HG03432 (cell line): ENCODE measurements around the gene NOSTRIN.
"Not testable (repeated sequence)": the region's sequence is repeated elsewhere in the genome, so short reads cannot be mapped to it uniquely, and the experiment has no call there.

ENCODE experiments used
- ATAC-seq: cut with Tn5 transposase; IDR thresholded peaks from one replicate; pipeline ENCODE4 v1.9.1; 2021; ENCODE audit warnings: mild to moderate bottlenecking, moderate library complexity; ENCODE audit not compliant: unreplicated experiment

The NOSTRIN gene

DNA sequence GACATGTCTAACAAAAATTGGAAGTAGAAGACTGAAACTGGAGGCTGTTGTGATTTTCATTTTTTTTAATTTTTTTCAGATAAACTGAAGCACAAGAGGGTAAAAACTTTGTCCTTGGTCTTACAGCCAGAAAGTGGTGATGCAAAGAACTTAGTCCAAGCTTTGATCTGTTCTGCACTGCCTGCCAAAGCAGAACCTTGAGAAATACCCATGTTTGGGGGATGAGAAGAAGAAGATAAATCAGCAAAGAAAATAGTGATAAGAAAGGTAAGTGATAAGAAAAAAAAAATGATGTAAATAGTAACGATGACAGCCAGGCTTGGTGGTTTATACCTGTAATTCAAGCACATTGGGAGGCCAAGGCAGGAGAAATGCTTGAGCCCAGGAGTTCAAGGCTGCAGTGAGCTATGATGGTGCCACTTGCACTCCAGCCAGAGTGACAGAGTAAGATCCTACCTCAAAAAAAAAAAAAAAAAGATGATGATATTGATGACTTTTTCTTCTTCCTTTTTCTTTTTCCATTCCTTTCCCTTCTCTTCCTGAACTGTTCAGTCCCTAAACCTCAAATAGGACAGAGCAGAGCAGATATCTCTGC, 14.6 kb upstream of the NOSTRIN start:
- ATAC-seq = no peak

DNA sequence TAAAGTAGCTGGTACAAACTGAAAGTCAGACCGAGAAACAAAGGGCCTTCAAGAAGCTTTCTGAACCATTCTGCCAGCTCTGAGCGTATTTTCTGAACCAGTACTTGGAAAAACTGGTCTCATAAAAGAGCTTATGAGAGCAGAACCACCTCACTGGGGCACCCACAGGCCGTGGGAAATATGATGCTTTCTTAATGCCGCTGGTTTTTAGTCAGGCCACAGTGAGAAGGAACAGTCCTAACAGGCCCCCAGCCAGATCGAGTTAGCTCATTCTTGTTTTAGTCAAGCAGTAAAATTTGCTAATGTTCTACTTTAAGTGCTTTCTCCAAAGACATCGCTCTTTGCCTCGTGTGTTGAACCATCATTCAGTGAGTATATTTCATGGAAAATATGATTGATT, 12.7 kb upstream of the NOSTRIN start:
- no peak for ATAC-seq

DNA sequence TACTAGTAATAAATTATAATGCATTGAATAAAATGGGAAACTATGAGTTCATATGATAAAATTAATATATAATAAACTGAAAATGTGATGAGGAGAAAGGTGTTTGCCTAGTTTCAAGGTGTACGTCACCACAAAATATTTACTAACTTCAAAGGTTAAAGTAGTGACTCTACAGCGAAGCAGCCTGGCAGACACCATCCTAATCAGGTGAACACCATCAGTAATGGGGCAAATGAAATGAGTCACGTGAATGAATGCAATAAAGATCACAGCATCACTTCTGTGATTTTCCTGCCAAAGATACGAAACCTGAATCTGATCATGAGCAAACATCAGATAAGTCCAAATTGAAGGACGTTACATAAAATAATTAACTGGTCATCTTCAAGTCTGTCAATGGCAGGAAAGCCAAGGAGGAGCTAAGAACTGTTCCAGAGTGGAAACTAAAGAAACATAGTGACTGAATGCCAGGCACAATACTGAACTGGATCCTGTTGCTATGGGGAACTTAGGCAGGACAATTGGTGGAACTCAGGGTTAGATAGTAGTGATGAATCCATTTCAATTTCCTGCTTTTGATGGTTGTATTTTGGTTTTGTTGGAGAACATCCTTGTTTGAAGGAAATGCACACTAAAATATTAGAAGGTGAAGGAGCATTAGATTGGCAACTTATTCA, 12.1 kb upstream of the NOSTRIN start:
- ATAC-seq = no peak

DNA sequence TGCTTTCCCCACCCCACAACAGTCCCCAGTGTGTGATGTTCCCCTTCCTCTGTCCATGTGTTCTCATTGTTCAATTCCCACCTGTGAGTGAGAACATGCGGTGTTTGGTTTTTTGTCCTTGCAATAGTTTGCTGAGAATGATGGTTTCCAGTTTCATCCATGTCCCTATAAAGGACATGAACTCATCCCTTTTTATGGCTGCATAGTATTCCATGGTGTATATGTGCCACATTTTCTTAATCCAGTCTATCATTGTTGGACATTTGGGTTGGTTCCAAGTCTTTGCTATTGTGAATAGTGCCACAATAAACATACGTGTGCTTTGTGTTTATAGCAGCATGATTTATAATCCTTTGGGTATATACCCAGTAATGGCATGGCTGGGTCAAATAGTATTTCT, 11.3 kb upstream of the NOSTRIN start:
- ATAC-seq = not testable (repeated sequence)

DNA sequence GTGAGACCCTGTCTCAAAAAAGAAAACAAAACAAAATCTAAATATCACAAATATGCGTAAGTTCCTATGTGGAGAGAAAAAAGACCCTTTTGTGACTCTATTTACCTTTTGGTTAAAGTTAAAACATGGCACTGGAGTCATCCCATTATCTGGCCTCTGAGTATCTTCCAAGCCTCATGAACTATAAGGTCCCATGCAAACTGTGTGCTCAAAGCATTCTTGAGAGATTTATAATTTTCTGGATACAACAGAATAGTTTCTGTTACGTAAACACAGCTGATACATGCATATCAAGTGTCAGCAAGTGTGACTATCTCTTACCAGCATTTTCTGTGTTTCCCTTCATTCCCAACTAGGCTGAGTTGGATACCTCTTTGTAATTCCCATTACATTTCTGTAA, 8.8 kb upstream of the NOSTRIN start:
- no peak for ATAC-seq

DNA sequence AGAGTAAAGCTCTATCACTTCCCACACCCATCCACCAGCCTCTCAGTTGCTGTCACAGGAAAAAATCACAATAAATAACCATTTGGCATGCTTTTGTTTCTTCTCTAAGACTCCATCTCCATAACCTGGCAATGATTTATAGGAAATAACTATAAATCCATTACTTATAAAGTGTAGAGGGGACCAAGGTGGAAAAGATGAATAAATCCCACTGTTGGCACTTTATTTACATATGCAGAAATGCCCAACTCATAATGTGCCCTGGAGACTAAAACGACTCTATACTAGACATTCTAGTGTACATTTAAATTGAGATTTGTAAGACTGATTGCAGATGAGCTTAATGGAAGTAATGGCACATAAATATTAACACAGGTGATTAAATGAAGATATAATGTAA, 7.5 kb upstream of the NOSTRIN start:
- no peak for ATAC-seq

DNA sequence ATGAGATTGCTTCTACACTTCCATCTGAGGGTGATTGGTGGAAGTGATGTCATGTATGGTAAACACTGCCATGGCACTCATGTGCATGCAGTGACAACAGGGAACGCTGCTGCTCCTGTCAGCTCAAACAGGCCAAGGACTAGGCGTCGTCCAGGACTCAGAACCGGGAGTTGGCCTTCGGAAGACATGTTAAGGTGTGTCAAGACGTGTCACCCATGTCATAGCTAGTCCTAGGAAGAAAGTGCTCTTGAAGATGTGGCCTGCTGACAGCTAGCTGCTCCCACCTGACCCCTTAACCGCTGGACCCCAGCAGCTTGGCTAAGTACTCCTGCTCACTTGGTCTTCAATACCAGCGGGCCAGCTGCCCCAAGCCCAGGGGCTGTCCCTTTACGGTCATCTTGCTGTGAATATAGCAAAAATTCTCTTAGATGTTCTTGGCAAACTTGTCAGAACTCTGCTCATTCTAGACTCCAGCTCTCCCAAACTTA, 6.3 kb upstream of the NOSTRIN start:
- no peak for ATAC-seq

DNA sequence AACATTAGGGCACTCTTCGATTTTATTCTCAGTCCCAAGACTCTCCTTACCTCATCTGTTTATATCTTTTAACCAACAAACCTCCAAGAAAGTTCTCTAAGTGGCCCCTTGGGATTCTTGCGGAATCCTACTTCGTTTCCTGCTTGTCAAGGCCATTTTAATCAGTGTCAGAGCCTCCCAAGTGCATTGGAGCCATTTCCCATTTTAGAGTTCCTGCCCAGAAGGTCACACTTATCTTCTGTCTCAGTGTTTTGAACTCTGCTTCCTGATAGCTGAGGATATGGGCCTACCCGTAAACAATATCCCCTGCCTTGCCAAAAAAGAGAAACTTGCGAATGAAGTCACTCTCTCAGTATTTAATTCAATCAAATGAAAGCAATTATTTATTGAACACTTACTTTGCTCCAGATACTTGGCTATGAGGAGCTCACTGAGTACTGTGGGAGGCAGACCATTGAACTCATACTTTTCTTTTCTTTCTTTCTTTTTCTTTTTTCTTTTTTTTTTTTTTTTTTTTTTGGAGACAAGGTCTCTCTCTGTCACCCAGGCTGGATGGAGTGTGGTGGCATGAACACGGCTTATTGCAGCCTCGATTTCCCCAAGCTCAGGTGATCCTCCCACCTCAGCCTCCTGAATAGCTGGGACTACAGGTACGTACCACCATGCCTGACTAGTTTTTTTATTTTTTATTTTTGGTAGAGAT, 5.7 kb upstream of the NOSTRIN start:
- ATAC-seq = no peak

DNA sequence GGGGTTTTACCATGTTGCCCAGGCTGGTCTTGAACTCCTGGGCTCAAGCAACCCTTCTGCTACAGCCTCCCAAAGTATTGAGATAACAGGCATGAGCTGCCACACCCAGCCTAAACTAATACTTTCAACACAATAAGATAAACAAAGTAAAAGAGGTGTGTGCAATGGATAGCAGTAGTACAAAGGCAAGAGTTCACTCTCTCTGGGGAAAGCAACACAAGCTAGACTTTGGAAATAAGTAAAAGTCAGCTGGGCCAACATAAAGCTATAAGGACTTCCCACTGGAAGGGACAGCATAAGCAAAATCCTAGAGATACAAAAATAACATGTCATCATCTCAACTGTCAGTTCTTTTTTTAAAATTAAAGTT, 5.2 kb upstream of the NOSTRIN start:
- no peak for ATAC-seq

DNA sequence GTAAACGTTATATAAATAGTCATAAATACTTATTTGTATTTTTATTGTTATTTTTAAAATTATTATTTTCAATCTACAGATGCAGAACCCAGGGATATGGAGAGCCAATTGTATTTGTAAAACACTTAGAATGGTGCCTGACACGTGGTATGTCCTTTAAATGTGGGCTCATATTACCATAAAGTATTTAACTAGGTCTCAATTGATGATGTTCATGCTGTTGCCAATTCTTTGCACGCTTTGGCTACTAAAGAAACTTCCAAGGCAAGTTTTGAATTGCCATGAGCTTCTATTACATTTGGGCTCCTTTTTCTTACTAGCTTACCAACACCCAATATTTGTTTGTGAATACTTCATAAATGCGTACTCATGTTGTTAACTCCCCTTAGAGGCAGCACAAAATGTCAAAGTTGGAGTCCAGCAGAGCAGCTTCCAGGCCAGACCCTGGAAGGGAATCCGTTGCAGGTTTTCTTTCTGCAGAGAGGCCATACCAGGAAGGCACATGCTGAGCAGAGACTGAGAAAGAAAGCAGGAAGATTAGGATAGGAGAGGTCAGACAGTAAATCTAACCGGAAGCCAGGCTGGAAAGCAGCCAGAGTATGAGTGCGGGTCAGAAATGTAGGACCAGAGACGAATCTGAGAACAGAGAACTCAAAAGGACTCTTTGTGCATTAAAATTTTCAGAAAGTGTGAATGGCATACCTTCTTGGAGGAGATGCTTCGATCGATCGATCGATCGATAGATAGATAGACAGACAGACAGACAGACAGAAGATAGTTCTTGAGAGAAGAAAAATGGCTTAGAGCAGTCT, 4.2 kb upstream of the NOSTRIN start:
- no peak for ATAC-seq

DNA sequence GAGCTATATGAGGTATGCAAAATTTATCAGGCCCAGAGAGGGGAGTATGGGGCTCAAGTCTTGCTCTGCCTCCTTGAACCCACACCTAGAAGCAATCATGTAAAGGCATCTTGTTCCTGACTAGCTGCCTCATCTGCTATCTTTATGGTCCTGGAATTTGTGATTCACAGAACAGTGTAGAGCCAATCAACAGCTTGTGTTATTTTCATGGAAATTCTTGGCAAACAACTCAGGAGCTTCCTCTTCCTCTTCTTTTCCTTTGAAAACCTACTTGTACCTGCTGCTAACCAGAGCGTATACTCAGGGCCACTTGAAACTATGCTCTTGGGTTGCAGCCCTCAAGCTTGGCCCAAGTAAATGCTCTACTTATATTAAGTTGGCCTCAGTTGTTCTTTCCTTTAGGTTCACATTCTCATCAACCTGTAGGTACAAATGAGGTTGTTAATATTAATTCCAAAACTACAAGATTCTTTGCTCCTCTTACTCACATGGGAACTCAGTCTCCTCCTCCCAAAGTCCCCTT, 3.5 kb upstream of the NOSTRIN start:
- no peak for ATAC-seq

DNA sequence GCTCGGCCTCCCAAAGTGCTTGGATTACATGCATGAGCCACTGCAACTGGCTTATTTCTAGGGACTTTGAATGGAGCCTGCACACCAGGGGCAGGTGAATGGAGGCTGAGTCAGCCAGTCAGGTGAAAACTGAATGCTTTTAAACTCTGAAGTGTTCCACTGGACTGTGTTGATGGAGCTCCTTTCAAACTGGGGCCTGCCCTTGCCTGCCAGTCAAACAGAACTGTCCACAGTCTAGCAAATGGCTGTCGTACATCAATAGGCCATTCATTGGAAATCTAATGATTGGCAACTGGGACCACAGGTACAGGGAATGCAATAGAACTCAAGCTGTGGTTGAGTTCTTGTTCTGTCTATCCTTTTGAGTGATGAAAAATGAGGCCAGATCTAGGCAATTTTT, 966 bp upstream of the NOSTRIN start:
- ATAC-seq = no peak

DNA sequence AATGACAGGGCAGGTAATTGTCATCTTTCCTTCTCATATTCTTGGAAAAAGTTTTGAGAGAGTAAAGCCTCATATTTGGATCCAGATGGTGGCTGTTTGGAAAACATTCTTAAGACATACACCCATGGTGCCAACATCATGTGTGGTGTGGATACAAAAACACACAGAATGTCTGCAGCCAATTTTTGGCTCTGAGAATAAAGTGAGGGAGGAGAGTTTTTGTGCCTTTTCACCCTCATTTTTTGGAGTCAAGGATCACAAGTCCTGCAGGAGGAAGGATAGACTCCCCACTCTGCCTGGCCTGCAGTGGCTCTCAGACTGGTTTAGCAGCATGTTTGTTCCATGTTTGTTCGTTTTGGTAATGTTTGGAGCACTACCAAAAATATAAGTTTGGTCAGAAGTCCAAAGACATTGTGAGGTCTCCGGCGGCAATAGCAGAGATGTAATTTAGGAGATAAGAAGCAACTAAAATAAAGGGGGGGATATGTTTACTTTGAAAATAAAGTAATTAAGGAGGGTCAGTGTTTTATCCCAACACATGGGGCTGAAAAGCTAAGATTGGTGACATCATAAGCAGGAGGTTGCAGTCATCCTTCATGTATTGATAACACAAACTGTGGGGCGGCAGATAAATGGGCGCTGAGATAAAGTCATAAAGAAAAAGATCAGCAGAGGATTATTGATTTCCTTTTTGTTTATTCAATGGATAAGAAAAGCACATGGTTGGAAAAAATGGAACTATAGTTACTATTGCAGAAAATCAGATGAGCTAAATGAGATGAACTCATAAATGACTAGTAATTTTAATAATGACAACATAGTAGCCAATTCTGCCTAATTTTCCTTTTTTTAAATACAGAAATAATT, 655 bp downstream of the NOSTRIN start:
- ATAC-seq = no peak

DNA sequence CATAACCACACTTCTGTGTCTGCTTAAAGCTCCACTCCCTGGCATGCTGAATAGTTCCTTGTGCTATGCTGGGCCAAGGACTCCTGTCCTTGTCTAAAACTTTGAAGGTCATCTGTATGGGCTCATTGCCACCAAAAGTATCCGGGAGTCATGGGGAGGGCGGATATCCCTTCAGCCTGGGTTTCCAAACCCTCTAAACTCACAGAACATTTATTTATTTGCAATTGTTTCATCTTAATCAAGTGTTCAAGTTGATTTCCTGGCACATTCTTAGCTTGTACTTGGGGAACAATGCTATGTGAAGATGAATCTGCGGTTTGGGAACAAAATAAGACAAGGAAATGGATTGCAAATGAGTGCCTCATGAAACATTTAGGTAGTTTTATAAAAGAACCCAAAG, 1.8 kb downstream of the NOSTRIN start:
- no peak for ATAC-seq

DNA sequence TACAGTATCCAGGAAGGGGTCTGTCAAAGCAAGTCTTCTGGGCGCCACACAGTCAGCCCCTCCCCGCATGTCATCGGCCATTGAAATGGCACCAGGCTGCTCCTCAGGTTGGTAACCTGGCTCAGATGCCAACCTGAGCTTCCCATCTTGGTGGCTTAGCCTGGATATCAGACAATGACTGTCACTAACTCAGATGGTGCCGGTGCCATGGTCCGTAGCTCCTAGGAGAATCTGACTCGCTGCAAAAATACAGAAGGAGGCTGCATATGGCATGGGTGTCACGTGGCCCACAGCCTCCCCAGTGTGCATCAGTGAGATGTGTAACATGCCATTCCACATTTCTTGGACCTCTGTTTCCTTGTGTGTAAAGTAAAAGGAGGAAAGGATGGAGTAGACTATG, 3.2 kb downstream of the NOSTRIN start:
- ATAC-seq = no peak

DNA sequence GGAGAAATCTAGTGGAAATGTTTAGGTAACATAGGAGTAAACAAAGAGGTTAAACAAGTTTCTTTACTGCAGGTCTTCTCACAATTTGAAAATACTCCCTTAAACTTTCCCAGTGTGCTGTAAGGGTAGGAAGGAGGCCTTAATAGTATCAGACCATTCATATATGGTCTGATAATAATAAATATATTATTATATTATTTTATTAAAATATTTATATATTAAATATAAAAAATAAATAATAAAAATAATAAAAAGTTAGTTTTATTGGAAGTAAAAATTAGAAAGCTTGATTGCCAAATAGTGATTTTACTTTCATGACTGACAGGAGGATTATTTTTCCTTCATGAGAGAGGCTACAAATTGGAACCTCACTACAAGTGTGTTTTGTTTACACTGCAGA, 7.1 kb downstream of the NOSTRIN start:
- no peak for ATAC-seq

DNA sequence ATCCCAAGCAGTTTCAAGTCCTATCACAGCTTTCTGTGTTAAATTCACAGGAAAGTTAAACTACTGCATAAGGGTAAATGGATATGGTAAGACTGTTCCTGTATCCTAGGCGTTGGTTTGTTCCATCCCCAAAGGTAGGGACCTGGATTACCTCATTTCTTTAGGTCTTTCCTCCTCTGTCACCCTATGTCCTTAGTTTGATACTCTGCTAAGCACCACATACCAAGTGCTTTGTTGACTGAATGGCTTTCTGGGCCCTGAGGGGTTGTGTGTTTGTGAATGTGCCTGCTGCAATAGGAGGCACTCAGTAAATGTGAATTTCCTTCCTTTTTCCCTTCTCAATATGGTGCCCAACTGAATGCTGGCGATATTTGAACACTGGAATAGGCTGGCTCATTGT, 7.8 kb downstream of the NOSTRIN start:
- no peak for ATAC-seq

DNA sequence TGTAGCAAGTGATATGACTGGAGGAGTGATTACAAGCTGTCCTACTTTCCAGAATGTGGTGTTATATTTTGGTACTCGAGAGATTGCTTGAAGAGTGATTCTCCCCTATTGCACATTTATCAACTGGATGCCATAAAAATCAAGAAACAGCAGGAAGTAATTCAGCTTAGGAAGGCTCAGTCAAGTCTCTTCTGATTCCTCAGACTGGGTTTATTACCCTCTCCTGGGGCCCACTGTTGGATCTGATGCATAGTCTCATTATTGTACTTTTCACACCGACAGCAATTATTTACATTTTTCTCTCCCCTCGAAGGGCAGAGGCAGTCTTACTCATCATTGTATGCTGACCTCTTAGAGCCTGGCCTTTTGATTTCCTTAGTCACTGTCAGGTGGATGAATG, 9.3 kb downstream of the NOSTRIN start:
- no peak for ATAC-seq

DNA sequence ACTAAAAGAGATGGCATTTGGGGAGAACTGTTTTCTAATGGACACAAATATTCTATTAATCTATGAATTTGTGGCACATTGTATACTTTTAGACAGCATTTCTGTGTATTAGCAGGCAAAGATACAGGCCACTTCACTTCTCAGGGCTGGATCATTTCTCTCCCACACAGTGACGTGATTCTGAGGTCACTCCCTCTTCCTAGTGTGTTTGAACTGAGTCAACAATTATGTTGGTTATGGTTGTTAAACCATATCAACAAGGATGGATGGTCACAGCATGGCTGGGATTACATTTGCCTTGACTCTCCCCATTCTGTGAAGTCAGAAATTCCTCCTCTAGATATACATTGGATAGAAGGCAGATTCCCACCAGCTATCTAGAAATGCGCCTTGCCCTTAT, 11.6 kb downstream of the NOSTRIN start:
- ATAC-seq = no peak
